Breast epithelium (tissue), 4 donors: ENCODE measurements around the gene PWWP2B. TPM values are rescaled to one million over a fixed set of nuclear protein-coding genes. Genes with fewer than 3 reads are reported as not detected.

ENCODE experiments used
- DNase-seq, 2 donors: peaks; one replicate each; pipeline ENCODE4 v3.0.0-alpha.2; 2019; ENCODE audit warnings: low spot score in 2 of 2
- H3K27ac ChIP-seq, 2 donors: fragments of 200-600 bp; sonication (generic) in 1 of 2; one replicate each; pipeline ENCODE4 v1.5.1; 2016 to 2019; ENCODE audit warnings: mild to moderate bottlenecking in 1 of 2
- H3K27me3 ChIP-seq, 2 donors: fragments of 200-600 bp; sonication (generic) in 1 of 2; one replicate each; pipeline versions ENCODE4 v1.5.1 to v1.6.0; 2017 to 2019; ENCODE audit warnings: control low read depth in 1 of 2, mild to moderate bottlenecking in 1 of 2
- H3K36me3 ChIP-seq: fragments of 200-600 bp; one replicate; pipeline ENCODE4 v1.5.1; 2019
- H3K4me1 ChIP-seq, 2 donors: fragments of 200-600 bp; sonication (generic); one replicate each; pipeline ENCODE4 v1.5.1; 2016 to 2019; ENCODE audit warnings: control low read depth in 1 of 2
- H3K4me3 ChIP-seq, 3 donors: fragments of 200-600 bp; sonication (generic); 1 replicate in 2 of 3; 2 replicates in 1 of 3; pipeline ENCODE4 v1.5.1; 2016 to 2019; ENCODE audit warnings: mild to moderate bottlenecking in 3 of 3, moderate library complexity in 2 of 3
- H3K9me3 ChIP-seq, 2 donors: fragments of 200-600 bp; sonication (generic) in 1 of 2; one replicate each; pipeline ENCODE4 v1.5.1; 2016 to 2019; ENCODE audit warnings: control low read depth in 1 of 2
- POLR2A ChIP-seq: fragments of 450-650 bp; IDR thresholded peaks from one replicate; pipeline ENCODE4 v1.6.1; 2016; ENCODE audit warnings: antibody characterized with exemption, mild to moderate bottlenecking, moderate library complexity
- POLR2AphosphoS5 ChIP-seq, 3 donors: sonication (generic); formaldehyde crosslinking; IDR thresholded peaks; one replicate each; pipeline ENCODE4 v1.6.1; 2017; ENCODE audit warnings: antibody characterized with exemption in 3 of 3
- intact Hi-C: fragments of 100-400 bp; cut with DNase I; formaldehyde crosslinking; loops from one replicate; pipeline ENCODE4 v1.15.1; 2023; ENCODE audit warnings: low total_unique reads
- total RNA-seq, 3 donors: library from RNA; depleted of rRNA; stranded (reverse); fragments of >200 nt; gene quantifications; one replicate each; pipeline ENCODE4 v1.1.0, GENCODE V29; 2016
- TF ChIP-seq, protein P1 (sequence below), 3 donors: fragments of 450-650 bp; IDR thresholded peaks; one replicate each; pipeline ENCODE4 v1.5.1; 2016 to 2017; ENCODE audit warnings: antibody characterized with exemption in 3 of 3, mild to moderate bottlenecking in 3 of 3, moderate library complexity in 3 of 3

The PWWP2B gene
- total RNA-seq, 3 donors from 2014 or later: 10.7 to 15.5 (median 13.4) TPM

DNA sequence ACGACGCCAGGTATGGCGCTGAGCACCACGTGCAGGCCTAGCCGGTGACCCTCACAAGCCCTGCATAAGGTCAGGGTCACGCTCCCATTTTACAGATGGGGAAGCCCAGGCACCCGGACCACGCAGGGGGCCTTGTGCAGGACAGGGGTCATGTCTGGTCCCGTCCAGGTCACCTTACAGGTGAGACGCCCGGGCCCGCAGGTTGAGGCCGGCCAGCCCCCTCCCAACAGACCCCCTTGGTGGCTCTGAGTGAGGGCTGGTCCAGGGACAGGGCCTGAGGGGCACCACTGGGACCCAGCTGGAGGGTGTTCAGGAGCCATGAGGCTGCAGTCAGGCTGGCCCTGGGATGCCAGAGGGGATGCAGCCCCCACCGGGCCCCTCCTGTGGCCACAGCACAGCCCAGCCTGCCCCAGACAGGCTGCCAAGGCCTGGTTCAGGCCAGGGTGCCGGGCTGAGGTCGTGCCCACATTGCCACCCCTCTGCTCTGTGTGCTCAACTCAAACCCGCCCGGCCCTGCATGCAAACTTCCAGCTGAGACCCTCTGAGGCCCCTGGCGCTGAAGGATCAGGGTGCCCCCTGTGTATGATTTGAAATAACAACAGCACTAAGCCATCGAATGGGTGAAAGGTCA lies 69.0 kb downstream of the PWWP2B start:
- Histone ChIP-seq H3K4me1 (peaks cover 10 to 14% of the 10 kb centered on the region in 2 donors), H3K27me3 (peaks cover 0 to 4% of the 10 kb centered on the region in 2 donors), H3K27ac (peak overlapping the region in 1 of 2 donors; percentile 95), H3K4me3 (no peak overlapping the region), H3K9me3 (no peaks in the 10 kb centered on the region), H3K36me3 (no peaks in the 10 kb centered on the region)
- TF ChIP-seq, protein P1, sequence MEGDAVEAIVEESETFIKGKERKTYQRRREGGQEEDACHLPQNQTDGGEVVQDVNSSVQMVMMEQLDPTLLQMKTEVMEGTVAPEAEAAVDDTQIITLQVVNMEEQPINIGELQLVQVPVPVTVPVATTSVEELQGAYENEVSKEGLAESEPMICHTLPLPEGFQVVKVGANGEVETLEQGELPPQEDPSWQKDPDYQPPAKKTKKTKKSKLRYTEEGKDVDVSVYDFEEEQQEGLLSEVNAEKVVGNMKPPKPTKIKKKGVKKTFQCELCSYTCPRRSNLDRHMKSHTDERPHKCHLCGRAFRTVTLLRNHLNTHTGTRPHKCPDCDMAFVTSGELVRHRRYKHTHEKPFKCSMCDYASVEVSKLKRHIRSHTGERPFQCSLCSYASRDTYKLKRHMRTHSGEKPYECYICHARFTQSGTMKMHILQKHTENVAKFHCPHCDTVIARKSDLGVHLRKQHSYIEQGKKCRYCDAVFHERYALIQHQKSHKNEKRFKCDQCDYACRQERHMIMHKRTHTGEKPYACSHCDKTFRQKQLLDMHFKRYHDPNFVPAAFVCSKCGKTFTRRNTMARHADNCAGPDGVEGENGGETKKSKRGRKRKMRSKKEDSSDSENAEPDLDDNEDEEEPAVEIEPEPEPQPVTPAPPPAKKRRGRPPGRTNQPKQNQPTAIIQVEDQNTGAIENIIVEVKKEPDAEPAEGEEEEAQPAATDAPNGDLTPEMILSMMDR (IDR thresholded peaks at IDR 0.05): no peak
- no peak for TF ChIP-seq POLR2A
- TF ChIP-seq POLR2AphosphoS5 (IDR thresholded peaks at IDR 0.05): no peak
- intact Hi-C loops: loop anchor here (10.0 kb wide), 1 partner anchor 59 kb away; no protein-coding TSS in a partner anchor
- DNase-seq: no peak

DNA sequence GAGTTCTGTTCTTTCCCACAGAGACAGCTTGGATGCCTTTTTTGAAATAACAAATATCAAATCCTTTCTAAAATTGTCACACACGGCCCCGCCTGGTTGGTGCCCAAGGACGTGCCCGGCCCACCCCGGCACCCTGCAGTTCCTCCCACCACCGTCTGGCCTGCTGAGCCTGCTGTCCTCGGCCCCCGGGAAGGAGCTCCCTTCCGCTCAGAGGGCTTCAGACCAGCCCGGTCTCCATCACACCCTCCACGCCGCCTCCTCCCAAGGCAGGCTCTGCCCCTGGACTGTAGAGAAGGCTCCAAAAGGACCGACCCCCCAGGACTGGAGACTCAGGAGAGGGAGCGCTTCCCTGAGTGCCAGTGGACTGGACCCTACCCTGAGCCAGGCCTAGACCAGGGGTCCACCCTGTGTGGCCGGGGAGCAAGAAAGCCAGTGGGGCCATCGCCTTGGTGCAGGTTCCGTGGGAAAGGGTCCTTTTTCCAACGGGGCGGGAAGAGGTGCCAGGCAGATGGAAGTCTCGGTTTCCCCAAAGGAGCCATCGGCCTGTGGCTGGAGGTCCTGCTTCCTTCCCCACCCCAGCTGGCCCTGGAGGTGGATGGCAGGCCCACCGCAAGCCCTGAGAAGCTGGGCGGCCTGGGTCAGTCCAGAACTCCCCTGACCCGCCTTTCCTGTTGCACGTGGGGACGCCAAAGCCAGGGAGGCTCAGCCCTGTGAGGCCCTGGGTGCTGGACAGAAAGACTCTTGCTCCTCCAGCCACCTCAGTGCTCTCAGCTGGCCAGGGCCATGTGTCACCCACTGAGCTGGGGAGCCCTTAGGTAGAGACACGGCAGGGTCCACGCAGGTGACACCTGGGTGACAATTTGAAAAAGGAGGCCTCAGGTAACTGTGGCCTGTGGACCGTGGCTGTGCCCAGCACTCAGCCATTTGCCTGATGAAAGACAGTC lies 69.8 kb downstream of the PWWP2B start:
- TF ChIP-seq POLR2A (no peak), POLR2AphosphoS5 (IDR thresholded peaks at IDR 0.05) (no peak)
- TF ChIP-seq, protein P1 (IDR thresholded peaks at IDR 0.05): no peak
- Histone ChIP-seq H3K9me3 (peaks cover 0 to 4% of the 10 kb centered on the region in 2 donors), H3K27me3 (peaks cover 0 to 4% of the 10 kb centered on the region in 2 donors), H3K4me1 (peaks cover 10 to 14% of the 10 kb centered on the region in 2 donors), H3K36me3 (no peaks in the 10 kb centered on the region), H3K4me3 (no peak overlapping the region), H3K27ac (peak overlapping the region in 1 of 2 donors; percentile 32)
- no peak for DNase-seq
- intact Hi-C loops: loop anchor here (10.0 kb wide), 1 partner anchor 58 kb away; no protein-coding TSS in a partner anchor

Other genes with a start within 250 kb of the PWWP2B start
- 1 to 10 TPM; 1.9 to 2.3 (median 2.1) TPM for gene DPYSL4, start 210.3 kb upstream of the PWWP2B start, total RNA-seq
- gene STK32C, start 89.2 kb upstream of the PWWP2B start, total RNA-seq: 10 to 100 TPM in 2 of 3 donors, 1 to 10 TPM in 1; 5.6 to 12.8 (median 11.7) TPM
- 10 to 100 TPM in 1 of 3 donors, 1 to 10 TPM in 2; 6.2 to 19.3 (median 8.2) TPM for gene LRRC27, start 65.0 kb upstream of the PWWP2B start, total RNA-seq
- 10 to 100 TPM; 26.6 to 50.6 (median 38.7) TPM for gene INPP5A, start 140.6 kb downstream of the PWWP2B start, total RNA-seq